Skin epidermis (tissue), 12 donors: ENCODE data around the gene ADIPOR2.
A peak's percentile ranks its signal among the peaks of the same experiment; 100 is the strongest.
"Not testable (repeated sequence)": the region's sequence is repeated elsewhere in the genome, so short reads cannot be mapped to it uniquely, and the experiment has no call there.

Experiments
- H3K27ac ChIP-seq, 21 experiments: fragments of 200-600 bp; sonication (generic) in 11 of 21; one replicate each; pipeline ENCODE4 v1.5.0; 2020; ENCODE audit warnings: mild to moderate bottlenecking in 3 of 21, inconsistent platforms in 2 of 21, moderate library complexity in 2 of 21
- H3K4me3 ChIP-seq, 7 experiments: fragments of 200-600 bp; sonication (generic) in 2 of 7; one replicate each; pipeline ENCODE4 v1.5.0; 2020; ENCODE audit warnings: inconsistent platforms in 2 of 7, mild to moderate bottlenecking in 2 of 7, moderate library complexity in 1 of 7

ADIPOR2 gene

GRCh38 chr12:1723721-1724120, 32.9 kb downstream of the ADIPOR2 start:
- Histone ChIP-seq H3K4me3 (no peak overlapping the region), H3K27ac (no peak overlapping the region)

DNA sequence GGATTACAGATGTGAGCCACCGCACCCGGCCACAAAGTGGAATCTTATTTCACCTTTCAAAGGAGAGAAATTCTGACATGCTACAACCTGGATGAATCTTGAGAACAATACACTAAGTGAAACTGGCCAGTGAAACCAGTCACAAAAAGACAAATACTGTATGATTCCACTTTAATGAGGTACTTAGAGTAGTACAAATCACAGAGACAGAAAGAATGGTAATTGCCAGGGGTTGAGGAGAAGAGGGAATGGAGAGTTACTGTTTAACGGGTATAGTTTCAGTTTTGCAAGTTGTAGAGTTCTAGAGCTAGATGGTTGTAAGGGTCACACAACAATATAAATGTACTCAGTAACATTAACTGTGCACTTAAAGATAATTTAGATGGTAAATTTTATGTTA, 33.4 kb downstream of the ADIPOR2 start:
- Histone ChIP-seq H3K4me3 (no peak overlapping the region), H3K27ac (no peak overlapping the region)

DNA sequence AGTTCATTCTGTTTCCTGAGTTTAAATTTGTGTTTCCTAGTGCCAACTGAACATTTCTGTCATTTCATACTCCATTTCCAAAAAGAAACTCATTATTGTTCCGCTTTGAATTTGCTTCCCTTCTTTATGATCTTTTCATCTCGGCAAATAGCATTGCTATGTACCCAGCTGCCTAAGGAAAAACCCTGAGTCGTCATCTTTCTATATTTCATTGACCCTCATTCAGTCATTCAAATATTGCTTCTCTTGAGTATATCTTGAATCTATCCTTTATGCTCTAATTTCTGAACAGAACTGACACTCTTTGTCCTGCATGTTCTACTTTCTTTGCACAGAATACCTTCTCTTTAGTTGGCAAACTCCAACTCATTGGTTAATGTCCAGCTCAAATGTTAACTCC, 35.9 kb downstream of the ADIPOR2 start:
- Histone ChIP-seq H3K4me3 (no peak overlapping the region), H3K27ac (no peak overlapping the region)

GRCh38 chr12:1728824-1729223, 38.0 kb downstream of the ADIPOR2 start:
- H3K27ac ChIP-seq, result no peak overlapping the region
- H3K4me3 ChIP-seq, result no peak overlapping the region

GRCh38 chr12:1731019-1731687, 40.3 kb downstream of the ADIPOR2 start:
- Histone ChIP-seq H3K4me3 (no peak overlapping the region), H3K27ac (no peak overlapping the region)

GRCh38 chr12:1731688-1732078, 40.8 kb downstream of the ADIPOR2 start:
- not testable (repeated sequence) for H3K27ac ChIP-seq, H3K4me3 ChIP-seq

DNA sequence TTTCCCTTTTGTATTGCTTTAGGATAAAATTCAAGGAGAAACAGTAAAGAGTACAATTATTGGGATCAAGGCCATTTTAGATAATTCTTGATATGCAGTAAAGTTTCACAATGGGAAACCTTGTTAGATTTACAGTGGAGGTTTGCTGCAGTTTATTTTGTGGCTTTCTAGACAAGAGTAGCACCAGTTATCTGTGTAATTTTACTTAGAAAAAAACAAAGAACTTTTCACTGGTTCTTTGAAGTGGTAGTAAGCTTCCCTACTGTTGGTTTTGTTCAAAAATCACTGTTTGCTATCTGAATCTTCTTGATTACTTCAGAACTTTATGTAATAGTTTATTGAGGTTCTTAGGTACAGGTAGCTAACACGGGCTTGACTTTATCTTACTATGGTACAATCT, 42.0 kb downstream of the ADIPOR2 start:
- H3K27ac ChIP-seq, result no peak overlapping the region
- H3K4me3 ChIP-seq, result no peak overlapping the region

- not testable (repeated sequence) for H3K4me3 ChIP-seq, H3K27ac ChIP-seq
Measured at GRCh38 chr12:1733712-1734111, 42.8 kb downstream of the ADIPOR2 start.

GRCh38 chr12:1737652-1738286, 46.9 kb downstream of the ADIPOR2 start:
- H3K27ac ChIP-seq, result peak overlapping the region in 2 of 21 experiments; percentile 16 to 39

DNA sequence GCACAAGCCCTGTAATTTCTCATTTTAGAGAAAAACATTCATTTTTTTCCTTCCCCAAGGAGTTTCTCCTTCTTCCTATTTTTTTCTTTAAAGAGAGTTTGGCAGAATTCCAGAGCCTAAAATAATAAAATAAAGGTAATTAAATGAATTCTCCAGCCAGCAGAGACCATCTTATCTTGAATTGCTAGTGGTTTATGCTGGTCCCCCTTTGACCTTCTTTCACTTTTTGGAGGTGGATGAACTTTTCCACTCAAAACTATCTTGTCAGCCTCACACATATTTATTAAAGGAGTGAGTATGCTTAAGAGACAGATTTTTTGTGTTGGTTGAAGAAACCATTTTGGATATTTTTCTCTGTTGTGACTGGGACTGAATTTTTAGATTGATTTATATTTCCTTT, 47.6 kb downstream of the ADIPOR2 start:
- Histone ChIP-seq H3K27ac (no peak overlapping the region), H3K4me3 (no peak overlapping the region)

More at GRCh38 chr12:1737652-1738286, 46.9 kb downstream of the ADIPOR2 start:
- H3K4me3 ChIP-seq, result no peak overlapping the region

DNA sequence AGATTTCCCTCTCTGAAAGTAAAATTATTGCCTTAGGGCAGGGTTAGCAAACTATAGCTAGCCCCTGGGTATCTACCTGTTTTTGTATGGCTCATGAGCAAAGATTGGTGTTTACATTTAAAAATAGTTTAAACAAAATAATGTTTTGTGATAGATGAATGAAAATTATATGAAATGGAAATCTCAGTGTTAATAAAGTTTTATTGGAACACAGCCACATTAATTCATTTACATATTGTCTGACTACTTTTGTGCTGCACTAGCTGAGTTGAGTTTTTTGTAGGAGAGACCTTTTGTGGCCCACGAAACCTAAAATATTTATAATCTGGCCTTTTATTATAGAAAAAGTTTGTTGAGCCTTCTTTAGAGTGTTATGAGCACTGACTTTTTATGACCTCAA, 48.5 kb downstream of the ADIPOR2 start:
- Histone ChIP-seq H3K4me3 (no peak overlapping the region), H3K27ac (no peak overlapping the region)

DNA sequence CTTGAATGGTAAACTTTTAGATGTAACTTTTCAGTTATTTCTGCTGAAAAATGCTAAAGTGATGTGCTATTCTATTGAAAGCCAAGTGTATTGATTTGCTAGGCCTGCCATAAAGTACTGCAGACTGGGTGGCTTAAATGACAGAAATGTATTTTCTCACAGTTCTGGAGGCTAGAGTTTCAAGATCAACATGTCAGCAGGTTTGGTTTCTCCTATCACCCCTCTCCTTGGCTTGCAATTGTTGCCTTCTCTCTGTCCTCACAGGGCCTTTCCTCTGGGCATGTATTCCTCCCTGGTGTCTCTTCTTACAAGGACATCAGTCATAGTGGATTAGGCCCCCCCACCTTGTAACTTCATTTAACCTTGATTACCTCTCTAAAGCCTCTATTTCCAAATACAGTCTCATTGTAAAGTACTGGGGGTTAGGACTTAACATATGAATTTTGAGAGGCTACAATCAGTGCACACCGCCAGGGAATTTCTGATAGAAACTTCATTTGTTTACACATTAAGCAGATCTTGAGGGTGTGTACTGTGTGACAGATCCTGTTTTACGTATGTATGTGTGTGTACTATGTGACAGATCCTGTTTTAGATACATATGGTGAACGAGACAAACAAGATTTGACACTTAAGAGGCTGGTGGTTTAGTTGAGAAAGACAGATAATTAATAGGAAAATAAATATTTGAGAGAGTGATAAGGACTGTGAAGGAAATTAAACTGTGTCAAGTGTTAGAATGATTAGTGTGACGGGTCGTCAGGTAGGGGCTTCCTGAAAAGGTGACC, 49.5 kb downstream of the ADIPOR2 start:
- H3K4me3 ChIP-seq, result no peak overlapping the region
- H3K27ac ChIP-seq, result peak overlapping the region in 7 of 21 experiments; percentile 2 to 54 (median 18)

DNA sequence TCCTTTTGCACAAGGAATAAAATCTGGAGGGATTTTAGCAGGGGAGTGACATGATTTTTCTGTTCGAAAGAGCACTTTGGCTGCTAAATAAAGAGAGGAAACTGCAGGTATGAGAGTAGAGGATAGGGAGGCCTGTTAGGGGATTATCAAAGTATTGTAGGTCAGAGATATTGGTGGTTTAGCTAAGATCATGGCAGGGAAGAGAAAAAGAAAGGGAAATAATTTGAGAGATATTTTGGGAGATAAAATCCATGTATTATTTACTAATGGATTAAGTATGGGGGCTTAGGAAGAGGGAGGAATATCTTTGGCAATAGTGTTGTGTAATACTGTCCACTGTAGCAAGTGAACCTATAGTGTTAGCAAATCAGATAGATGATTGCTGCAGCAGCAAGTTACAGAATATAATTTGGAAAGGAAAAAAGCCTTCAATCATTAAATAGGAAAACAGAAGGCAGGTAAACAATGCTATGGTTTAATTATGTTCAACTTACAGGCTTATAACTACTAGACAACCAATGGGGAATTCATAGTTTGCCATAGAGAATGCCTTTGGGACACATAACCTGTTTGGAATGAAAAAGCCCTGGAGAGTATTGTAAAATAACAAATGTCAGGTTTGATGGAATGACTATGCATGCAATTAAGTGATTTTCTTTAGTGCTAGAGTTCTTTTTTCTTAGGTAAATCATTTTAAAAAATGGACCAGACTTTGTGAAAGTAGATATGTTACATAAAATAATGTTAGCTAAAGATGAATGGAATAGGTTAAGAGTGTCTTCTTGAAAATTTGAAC, 50.5 kb downstream of the ADIPOR2 start:
- H3K27ac ChIP-seq, result peak overlapping the region in 6 of 21 experiments; percentile 2 to 42 (median 18)

GRCh38 chr12:1744932-1745331, 54.1 kb downstream of the ADIPOR2 start:
- no peak overlapping the region for H3K27ac ChIP-seq
- H3K4me3 ChIP-seq, result no peak overlapping the region

More for the DNA sequence above, 50.5 kb downstream of the ADIPOR2 start:
- no peak overlapping the region for H3K4me3 ChIP-seq

GRCh38 chr12:1747609-1748008, 56.7 kb downstream of the ADIPOR2 start:
- H3K4me3 ChIP-seq, result no peak overlapping the region
- no peak overlapping the region for H3K27ac ChIP-seq

DNA sequence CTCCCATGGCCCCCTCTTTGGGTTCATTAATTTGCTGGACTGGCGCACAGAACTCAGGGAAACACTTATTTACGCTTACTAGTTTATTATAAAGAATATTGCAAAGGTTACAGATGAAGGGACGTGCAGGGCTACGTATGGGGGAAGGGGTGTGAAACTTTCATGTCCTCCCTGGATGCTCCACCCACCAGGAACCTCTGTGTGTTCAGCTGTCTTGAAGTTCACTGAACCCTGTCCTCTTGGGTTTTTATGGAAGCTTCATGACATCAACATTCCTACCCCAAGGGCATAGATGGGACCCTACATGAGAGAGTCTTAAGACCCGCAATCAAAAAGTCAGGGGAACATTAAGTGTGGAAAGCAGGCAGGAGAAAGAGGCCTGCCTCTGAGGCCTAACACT, 58.1 kb downstream of the ADIPOR2 start:
- no peak overlapping the region for H3K27ac ChIP-seq

GRCh38 chr12:1750300-1750699, 59.4 kb downstream of the ADIPOR2 start:
- Histone ChIP-seq H3K4me3 (no peak overlapping the region), H3K27ac (no peak overlapping the region)

More for the DNA sequence above, 58.1 kb downstream of the ADIPOR2 start:
- H3K4me3 ChIP-seq, result no peak overlapping the region

DNA sequence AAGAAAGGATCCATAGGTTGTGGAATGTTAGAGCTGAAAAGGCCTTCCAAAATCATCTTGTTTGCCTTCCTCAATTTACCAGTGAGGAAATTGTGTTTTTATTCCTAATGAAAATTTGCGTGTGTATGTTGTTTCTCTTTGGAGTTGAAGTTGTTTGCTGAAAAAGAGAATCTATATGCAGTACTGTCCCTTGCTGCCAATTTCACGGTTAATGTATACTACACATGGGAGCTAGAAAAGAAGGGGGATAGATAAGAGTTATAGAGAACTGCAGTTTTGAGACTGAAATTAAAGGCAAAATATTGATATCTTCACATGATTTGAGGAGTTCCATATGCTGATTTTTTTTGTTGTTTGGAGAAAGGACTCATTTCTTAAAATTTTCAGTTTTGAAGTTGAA, 67.5 kb downstream of the ADIPOR2 start:
- H3K4me3 ChIP-seq, result no peak overlapping the region

GRCh38 chr12:1758887-1759286, 68.0 kb downstream of the ADIPOR2 start:
- Histone ChIP-seq H3K4me3 (no peak overlapping the region), H3K27ac (peak overlapping the region in 1 of 21 experiments; percentile 56)

More for the DNA sequence above, 67.5 kb downstream of the ADIPOR2 start:
- peak overlapping the region in 1 of 21 experiments; percentile 56 for H3K27ac ChIP-seq
